ENCODE measurements around the gene CSAD. TPM values are rescaled to one million over a fixed set of nuclear protein-coding genes. Genes with fewer than 3 reads are reported as not detected.
A peak's percentile ranks its signal among the peaks of the same experiment; 100 is the strongest.

CSAD gene
- total and polyA plus RNA-seq, 2 of the 13 experiments (the other 11 are each of a cell fraction or from before 2014, with no cell fraction given): 7.2 to 23.5 TPM

GRCh38 chr12:53133722-53134121 is 47.0 kb downstream of the CSAD start:
- peak; percentile 8 for FAIRE-seq
- ChIA-PET CTCF (ENCODE audit: low intra/inter-chr PET ratio, low total read pairs) (no interaction called here), POLR2A (no interaction called here)
- DNase-seq (ENCODE audit: low spot score): no peak
- intact Hi-C loops (cut with micrococcal nuclease; ENCODE audit: unreplicated experiment): no loop called here
- Histone ChIP-seq H3K9ac (ENCODE audit: insufficient read depth, low read depth, low read length) (no peak overlapping the region), H3K27me3 (ENCODE audit: control insufficient read depth in 1 of 2, insufficient read depth in 2 of 2, low read length in 2 of 2) (no peaks in the 10 kb centered on the region), H2AFZ (ENCODE audit: low read length) (no peak overlapping the region), H3K4me1 (ENCODE audit: insufficient read depth, low read length) (peaks cover 28% of the 10 kb centered on the region), H3K4me2 (ENCODE audit: low read depth, low read length) (no peak overlapping the region), H3K9me3 (ENCODE audit: low read length) (no peaks in the 10 kb centered on the region), H3K4me3 (replicated peaks in 1 of 3; ENCODE audit: insufficient read depth in 1 of 3, low read depth in 2 of 3, low read length in 3 of 3) (no peak overlapping the region), H3K27ac (ENCODE audit: extremely low read length, insufficient read depth, low read length) (no peak overlapping the region), H3K79me2 (ENCODE audit: insufficient read depth, low read length) (no peaks in the 10 kb centered on the region), H3K36me3 (replicated peaks in 1 of 2; ENCODE audit: control insufficient read depth in 1 of 2, insufficient read depth in 2 of 2, low read length in 2 of 2) (no peaks in the 10 kb centered on the region), H4K20me1 (ENCODE audit: insufficient read depth, low read length) (no peaks in the 10 kb centered on the region)
- BruUV-seq (replicated peaks): no TSS peak
- in situ Hi-C loops (cut with HindIII; ENCODE audit: extremely low pct_ligation_motif_present, low pct_unique_long_range_greater_than_20kb): no loop called here
- WGBS (ENCODE audit: low lambda C conversion rate): 88% methylated on average over 3 of the region's 3 CpGs
- no peak for ATAC-seq
- peak; percentile 81 for TF ChIP-seq ZNF460 (CRISPR knock-in tag; IDR thresholded peaks at IDR 0.05; ENCODE audit: borderline replicate concordance)
- TF ChIP-seq CERS6 (CRISPR knock-in tag; IDR thresholded peaks at IDR 0.05): no peak
- TF ChIP-seq ZNF430 (CRISPR knock-in tag; IDR thresholded peaks at IDR 0.05): no peak
- TF ChIP-seq HNF4A (CRISPR knock-in tag; IDR thresholded peaks at IDR 0.05): peak; percentile 49
- TF ChIP-seq HINFP (CRISPR knock-in tag; IDR thresholded peaks at IDR 0.05; ENCODE audit: low read depth): no peak
- TF ChIP-seq HNRNPL (IDR thresholded peaks at IDR 0.05; ENCODE audit: low read depth, low read length): no peak
- no peak for TF ChIP-seq ZNF543 (CRISPR knock-in tag; IDR thresholded peaks at IDR 0.05)
- TF ChIP-seq TAF15 (IDR thresholded peaks at IDR 0.05; ENCODE audit: low read depth, low read length, poor library complexity, severe bottlenecking): no peak
- 0 out of 2 replicates have a peak, but pooled peaks have one; percentile 13 for TF ChIP-seq ZNF264 (CRISPR knock-in tag; IDR thresholded peaks at IDR 0.05)
- TF ChIP-seq ELF3 (CRISPR knock-in tag; IDR thresholded peaks at IDR 0.05): no peak
- no peak for TF ChIP-seq ZNF205 (CRISPR knock-in tag; IDR thresholded peaks at IDR 0.05)
- TF ChIP-seq NR2F1 (CRISPR knock-in tag; IDR thresholded peaks at IDR 0.05): peak in 1 of 2 experiments; percentile 64; a peak in 2 of 4 replicates
- TF ChIP-seq ATF3 (CRISPR knock-in tag; IDR thresholded peaks at IDR 0.05): no peak
- no peak for TF ChIP-seq PLSCR1 (CRISPR knock-in tag; IDR thresholded peaks at IDR 0.05; ENCODE audit: borderline replicate concordance)
- TF ChIP-seq E2F5 (CRISPR knock-in tag; conservative IDR thresholded peaks at IDR 0.05): no peak
- no peak for TF ChIP-seq ZNF550 (CRISPR knock-in tag; IDR thresholded peaks at IDR 0.05; ENCODE audit: borderline replicate concordance)
- TF ChIP-seq ZNF207 (IDR thresholded peaks at IDR 0.05; ENCODE audit: borderline replicate concordance): no peak
- TF ChIP-seq ZNF280D (CRISPR knock-in tag; IDR thresholded peaks at IDR 0.05): no peak

Data from HepG2 (cell line).